ENCODE results near the gene LPO. TPM values are rescaled to one million over a fixed set of nuclear protein-coding genes. Genes with fewer than 3 reads are reported as not detected.

Gene LPO
- total and polyA plus RNA-seq, 9 of the 15 experiments (the other 6 are each of a cell fraction or from before 2014, with no cell fraction given), result 0.07 to 0.11 TPM; not detected in 7

DNA sequence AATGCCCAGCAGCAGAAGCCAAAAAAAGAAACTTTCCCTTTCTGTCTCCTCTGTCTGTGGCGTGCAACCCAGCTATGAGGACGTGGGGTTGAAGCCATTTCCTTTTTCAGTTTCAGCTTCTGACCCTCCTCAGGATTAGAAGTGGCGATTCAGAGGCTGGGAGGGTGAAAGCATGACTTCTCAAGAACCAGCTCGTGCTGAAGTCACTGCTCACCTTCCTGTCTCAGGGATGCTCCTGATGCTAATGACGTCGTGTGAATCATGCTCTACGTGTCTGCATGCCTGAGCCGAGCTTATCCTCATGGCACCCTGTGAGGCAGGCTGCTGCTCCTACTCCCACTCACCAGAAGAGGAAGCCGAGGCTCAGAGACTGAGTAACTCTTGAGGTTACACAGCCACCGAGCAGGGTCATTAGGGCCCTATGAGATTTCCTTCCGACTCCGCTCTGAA, 5.7 kb upstream of the LPO start (continued):
- TF ChIP-seq, protein P1, sequence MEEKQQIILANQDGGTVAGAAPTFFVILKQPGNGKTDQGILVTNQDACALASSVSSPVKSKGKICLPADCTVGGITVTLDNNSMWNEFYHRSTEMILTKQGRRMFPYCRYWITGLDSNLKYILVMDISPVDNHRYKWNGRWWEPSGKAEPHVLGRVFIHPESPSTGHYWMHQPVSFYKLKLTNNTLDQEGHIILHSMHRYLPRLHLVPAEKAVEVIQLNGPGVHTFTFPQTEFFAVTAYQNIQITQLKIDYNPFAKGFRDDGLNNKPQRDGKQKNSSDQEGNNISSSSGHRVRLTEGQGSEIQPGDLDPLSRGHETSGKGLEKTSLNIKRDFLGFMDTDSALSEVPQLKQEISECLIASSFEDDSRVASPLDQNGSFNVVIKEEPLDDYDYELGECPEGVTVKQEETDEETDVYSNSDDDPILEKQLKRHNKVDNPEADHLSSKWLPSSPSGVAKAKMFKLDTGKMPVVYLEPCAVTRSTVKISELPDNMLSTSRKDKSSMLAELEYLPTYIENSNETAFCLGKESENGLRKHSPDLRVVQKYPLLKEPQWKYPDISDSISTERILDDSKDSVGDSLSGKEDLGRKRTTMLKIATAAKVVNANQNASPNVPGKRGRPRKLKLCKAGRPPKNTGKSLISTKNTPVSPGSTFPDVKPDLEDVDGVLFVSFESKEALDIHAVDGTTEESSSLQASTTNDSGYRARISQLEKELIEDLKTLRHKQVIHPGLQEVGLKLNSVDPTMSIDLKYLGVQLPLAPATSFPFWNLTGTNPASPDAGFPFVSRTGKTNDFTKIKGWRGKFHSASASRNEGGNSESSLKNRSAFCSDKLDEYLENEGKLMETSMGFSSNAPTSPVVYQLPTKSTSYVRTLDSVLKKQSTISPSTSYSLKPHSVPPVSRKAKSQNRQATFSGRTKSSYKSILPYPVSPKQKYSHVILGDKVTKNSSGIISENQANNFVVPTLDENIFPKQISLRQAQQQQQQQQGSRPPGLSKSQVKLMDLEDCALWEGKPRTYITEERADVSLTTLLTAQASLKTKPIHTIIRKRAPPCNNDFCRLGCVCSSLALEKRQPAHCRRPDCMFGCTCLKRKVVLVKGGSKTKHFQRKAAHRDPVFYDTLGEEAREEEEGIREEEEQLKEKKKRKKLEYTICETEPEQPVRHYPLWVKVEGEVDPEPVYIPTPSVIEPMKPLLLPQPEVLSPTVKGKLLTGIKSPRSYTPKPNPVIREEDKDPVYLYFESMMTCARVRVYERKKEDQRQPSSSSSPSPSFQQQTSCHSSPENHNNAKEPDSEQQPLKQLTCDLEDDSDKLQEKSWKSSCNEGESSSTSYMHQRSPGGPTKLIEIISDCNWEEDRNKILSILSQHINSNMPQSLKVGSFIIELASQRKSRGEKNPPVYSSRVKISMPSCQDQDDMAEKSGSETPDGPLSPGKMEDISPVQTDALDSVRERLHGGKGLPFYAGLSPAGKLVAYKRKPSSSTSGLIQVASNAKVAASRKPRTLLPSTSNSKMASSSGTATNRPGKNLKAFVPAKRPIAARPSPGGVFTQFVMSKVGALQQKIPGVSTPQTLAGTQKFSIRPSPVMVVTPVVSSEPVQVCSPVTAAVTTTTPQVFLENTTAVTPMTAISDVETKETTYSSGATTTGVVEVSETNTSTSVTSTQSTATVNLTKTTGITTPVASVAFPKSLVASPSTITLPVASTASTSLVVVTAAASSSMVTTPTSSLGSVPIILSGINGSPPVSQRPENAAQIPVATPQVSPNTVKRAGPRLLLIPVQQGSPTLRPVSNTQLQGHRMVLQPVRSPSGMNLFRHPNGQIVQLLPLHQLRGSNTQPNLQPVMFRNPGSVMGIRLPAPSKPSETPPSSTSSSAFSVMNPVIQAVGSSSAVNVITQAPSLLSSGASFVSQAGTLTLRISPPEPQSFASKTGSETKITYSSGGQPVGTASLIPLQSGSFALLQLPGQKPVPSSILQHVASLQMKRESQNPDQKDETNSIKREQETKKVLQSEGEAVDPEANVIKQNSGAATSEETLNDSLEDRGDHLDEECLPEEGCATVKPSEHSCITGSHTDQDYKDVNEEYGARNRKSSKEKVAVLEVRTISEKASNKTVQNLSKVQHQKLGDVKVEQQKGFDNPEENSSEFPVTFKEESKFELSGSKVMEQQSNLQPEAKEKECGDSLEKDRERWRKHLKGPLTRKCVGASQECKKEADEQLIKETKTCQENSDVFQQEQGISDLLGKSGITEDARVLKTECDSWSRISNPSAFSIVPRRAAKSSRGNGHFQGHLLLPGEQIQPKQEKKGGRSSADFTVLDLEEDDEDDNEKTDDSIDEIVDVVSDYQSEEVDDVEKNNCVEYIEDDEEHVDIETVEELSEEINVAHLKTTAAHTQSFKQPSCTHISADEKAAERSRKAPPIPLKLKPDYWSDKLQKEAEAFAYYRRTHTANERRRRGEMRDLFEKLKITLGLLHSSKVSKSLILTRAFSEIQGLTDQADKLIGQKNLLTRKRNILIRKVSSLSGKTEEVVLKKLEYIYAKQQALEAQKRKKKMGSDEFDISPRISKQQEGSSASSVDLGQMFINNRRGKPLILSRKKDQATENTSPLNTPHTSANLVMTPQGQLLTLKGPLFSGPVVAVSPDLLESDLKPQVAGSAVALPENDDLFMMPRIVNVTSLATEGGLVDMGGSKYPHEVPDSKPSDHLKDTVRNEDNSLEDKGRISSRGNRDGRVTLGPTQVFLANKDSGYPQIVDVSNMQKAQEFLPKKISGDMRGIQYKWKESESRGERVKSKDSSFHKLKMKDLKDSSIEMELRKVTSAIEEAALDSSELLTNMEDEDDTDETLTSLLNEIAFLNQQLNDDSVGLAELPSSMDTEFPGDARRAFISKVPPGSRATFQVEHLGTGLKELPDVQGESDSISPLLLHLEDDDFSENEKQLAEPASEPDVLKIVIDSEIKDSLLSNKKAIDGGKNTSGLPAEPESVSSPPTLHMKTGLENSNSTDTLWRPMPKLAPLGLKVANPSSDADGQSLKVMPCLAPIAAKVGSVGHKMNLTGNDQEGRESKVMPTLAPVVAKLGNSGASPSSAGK (IDR thresholded peaks at IDR 0.05), result peak; percentile 88
- TF ChIP-seq SMARCA4 (IDR thresholded peaks at IDR 0.05), result 0 out of 2 replicates have a peak, but pooled peaks have one; percentile 29
- TF ChIP-seq L3MBTL2 (IDR thresholded peaks at IDR 0.05), result peak; percentile 88
- TF ChIP-seq CREM (IDR thresholded peaks at IDR 0.05; ENCODE audit: low read depth), result peak; percentile 95
- TF ChIP-seq, protein P2, sequence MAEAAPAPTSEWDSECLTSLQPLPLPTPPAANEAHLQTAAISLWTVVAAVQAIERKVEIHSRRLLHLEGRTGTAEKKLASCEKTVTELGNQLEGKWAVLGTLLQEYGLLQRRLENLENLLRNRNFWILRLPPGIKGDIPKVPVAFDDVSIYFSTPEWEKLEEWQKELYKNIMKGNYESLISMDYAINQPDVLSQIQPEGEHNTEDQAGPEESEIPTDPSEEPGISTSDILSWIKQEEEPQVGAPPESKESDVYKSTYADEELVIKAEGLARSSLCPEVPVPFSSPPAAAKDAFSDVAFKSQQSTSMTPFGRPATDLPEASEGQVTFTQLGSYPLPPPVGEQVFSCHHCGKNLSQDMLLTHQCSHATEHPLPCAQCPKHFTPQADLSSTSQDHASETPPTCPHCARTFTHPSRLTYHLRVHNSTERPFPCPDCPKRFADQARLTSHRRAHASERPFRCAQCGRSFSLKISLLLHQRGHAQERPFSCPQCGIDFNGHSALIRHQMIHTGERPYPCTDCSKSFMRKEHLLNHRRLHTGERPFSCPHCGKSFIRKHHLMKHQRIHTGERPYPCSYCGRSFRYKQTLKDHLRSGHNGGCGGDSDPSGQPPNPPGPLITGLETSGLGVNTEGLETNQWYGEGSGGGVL (CRISPR knock-in tag; IDR thresholded peaks at IDR 0.05), result no peak
- TF ChIP-seq, protein P3, sequence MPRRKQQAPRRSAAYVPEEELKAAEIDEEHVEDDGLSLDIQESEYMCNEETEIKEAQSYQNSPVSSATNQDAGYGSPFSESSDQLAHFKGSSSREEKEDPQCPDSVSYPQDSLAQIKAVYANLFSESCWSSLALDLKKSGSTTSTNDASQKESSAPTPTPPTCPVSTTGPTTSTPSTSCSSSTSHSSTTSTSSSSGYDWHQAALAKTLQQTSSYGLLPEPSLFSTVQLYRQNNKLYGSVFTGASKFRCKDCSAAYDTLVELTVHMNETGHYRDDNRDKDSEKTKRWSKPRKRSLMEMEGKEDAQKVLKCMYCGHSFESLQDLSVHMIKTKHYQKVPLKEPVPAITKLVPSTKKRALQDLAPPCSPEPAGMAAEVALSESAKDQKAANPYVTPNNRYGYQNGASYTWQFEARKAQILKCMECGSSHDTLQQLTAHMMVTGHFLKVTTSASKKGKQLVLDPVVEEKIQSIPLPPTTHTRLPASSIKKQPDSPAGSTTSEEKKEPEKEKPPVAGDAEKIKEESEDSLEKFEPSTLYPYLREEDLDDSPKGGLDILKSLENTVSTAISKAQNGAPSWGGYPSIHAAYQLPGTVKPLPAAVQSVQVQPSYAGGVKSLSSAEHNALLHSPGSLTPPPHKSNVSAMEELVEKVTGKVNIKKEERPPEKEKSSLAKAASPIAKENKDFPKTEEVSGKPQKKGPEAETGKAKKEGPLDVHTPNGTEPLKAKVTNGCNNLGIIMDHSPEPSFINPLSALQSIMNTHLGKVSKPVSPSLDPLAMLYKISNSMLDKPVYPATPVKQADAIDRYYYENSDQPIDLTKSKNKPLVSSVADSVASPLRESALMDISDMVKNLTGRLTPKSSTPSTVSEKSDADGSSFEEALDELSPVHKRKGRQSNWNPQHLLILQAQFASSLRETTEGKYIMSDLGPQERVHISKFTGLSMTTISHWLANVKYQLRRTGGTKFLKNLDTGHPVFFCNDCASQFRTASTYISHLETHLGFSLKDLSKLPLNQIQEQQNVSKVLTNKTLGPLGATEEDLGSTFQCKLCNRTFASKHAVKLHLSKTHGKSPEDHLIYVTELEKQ (CRISPR knock-in tag; IDR thresholded peaks at IDR 0.05), result no peak
- no peak for TF ChIP-seq ZNF75A (CRISPR knock-in tag; IDR thresholded peaks at IDR 0.05)
- TF ChIP-seq NCOA1 (IDR thresholded peaks at IDR 0.05; ENCODE audit: low read depth), result peak; percentile 66; the same call in 1 of the 2 replicates
- TF ChIP-seq TOE1 (IDR thresholded peaks at IDR 0.05; ENCODE audit: borderline replicate concordance), result 0 out of 2 replicates have a peak, but pooled peaks have one; percentile 20
- no peak for TF ChIP-seq TOE1 (CRISPR knock-in tag; IDR thresholded peaks at IDR 0.05; ENCODE audit: borderline replicate concordance, low read depth)
- TF ChIP-seq PRMT5 (CRISPR knock-in tag; IDR thresholded peaks at IDR 0.05), result no peak
- TF ChIP-seq GABPB1 (CRISPR knock-in tag; IDR thresholded peaks at IDR 0.05), result peak; percentile 63
- peak; percentile 88 for TF ChIP-seq CTBP1 (IDR thresholded peaks at IDR 0.05; ENCODE audit: borderline replicate concordance)

Measured in K562 (cell line).